ENCODE measurements around the gene CYP3A5. TPM values are rescaled to one million over a fixed set of nuclear protein-coding genes. Genes with fewer than 3 reads are reported as not detected.

The CYP3A5 gene
- total and polyA plus RNA-seq, 2 of the 8 experiments (the other 6 are each of a cell fraction or from before 2014, with no cell fraction given): 0.06 TPM; not detected in 1

DNA sequence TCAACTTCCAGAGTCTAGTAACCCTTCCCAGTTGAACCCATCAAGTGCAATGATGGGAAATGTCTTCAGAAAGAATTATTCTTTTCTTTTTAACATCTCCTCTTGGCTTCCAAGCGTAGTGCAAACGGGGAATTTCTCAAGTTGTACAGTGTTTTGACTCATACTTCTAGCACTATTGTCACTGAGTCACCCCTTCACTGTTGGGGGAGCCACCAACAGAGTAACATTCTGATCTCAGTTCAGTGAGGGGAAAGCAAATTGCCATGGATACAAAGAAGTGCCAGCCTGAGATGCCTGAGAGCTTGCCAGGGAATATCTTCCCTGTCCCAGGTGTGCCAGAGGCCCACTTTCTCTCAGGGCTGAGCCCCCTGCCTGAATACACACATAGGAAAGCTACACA is 31.0 kb downstream of the CYP3A5 start (continued):
- TF ChIP-seq BCL11A (IDR thresholded peaks at IDR 0.05; ENCODE audit: low read depth in 2 of 2, low read length in 2 of 2): no peak
- TF ChIP-seq, protein P1, sequence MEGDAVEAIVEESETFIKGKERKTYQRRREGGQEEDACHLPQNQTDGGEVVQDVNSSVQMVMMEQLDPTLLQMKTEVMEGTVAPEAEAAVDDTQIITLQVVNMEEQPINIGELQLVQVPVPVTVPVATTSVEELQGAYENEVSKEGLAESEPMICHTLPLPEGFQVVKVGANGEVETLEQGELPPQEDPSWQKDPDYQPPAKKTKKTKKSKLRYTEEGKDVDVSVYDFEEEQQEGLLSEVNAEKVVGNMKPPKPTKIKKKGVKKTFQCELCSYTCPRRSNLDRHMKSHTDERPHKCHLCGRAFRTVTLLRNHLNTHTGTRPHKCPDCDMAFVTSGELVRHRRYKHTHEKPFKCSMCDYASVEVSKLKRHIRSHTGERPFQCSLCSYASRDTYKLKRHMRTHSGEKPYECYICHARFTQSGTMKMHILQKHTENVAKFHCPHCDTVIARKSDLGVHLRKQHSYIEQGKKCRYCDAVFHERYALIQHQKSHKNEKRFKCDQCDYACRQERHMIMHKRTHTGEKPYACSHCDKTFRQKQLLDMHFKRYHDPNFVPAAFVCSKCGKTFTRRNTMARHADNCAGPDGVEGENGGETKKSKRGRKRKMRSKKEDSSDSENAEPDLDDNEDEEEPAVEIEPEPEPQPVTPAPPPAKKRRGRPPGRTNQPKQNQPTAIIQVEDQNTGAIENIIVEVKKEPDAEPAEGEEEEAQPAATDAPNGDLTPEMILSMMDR (IDR thresholded peaks at IDR 0.05; ENCODE audit: control extremely low read depth in 1 of 3, insufficient read depth in 1 of 3, low read depth in 1 of 3, low read length in 3 of 3): no peak
- TF ChIP-seq BACH1 (IDR thresholded peaks at IDR 0.05; ENCODE audit: low read length): no peak
- no peak for TF ChIP-seq JUND (IDR thresholded peaks at IDR 0.05; ENCODE audit: low read length)
- no peak for TF ChIP-seq CEBPB (IDR thresholded peaks at IDR 0.05; ENCODE audit: low read depth, low read length)

All from H1 (cell line).